ENCODE measurements around the gene GRK7. TPM values are rescaled to one million over a fixed set of nuclear protein-coding genes. Genes with fewer than 3 reads are reported as not detected.
"Not testable (repeated sequence)": the region's sequence is repeated elsewhere in the genome, so short reads cannot be mapped to it uniquely, and the experiment has no call there.

Gene GRK7
- total and polyA plus RNA-seq, 7 donors, result under 0.01 to 0.06 TPM; not detected in 5

DNA sequence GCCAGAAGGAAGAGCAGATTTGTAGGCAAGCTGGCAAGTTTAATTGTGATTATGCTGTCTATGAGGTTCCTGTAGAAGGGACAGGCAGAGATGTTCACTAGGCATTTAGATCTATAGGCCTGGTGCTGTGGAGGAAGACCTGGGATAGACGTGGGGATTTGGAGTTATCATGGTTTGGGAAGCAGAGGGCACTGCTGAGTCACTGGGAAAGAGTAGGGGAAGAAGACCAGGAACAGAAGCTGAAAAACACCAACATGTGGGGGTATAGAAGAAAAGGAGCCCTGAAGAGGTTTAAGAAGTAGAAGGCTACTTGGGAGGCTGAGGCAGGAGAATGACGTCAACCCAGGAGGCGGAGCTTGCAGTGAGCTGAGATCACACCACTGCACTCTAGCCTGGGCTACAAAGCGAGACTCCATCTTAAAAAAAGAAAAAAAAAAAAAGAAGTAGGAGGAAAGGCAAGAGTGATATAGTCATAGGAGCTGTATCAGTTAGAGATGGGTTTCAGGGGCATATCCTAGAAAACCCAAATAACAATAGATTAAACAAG lies 19.3 kb downstream of the GRK7 start:
- no peaks in the 10 kb centered on the region for H3K36me3 ChIP-seq
- intact Hi-C loops (cut with DNase I), result no loop called here
- no peaks in the 10 kb centered on the region for H3K27me3 ChIP-seq
- no peak overlapping the region for H3K4me3 ChIP-seq
- no peaks in the 10 kb centered on the region for H3K9me3 ChIP-seq
- H3K27ac ChIP-seq, result no peak overlapping the region
- DNase-seq, result no peak
- TF ChIP-seq POLR2A (IDR thresholded peaks at IDR 0.05) (no peak), CTCF (IDR thresholded peaks at IDR 0.05) (no peak), EP300 (IDR thresholded peaks at IDR 0.05) (no peak), POLR2AphosphoS5 (IDR thresholded peaks at IDR 0.05) (no peak)
- H3K4me1 ChIP-seq, result no peaks in the 10 kb centered on the region
- 55 to 80% methylated on average over 4 of the region's 4 CpGs for WGBS, 2 donors

- TF ChIP-seq EP300 (IDR thresholded peaks at IDR 0.05), result no peak
- no peak for TF ChIP-seq CTCF (IDR thresholded peaks at IDR 0.05)
- no peak for TF ChIP-seq POLR2AphosphoS5 (IDR thresholded peaks at IDR 0.05)
- TF ChIP-seq POLR2A (IDR thresholded peaks at IDR 0.05), result no peak
- Histone ChIP-seq H3K4me3 (no peak overlapping the region), H3K9me3 (no peaks in the 10 kb centered on the region), H3K4me1 (no peaks in the 10 kb centered on the region), H3K36me3 (no peaks in the 10 kb centered on the region), H3K27me3 (no peaks in the 10 kb centered on the region), H3K27ac (no peak overlapping the region)
- WGBS, 2 donors, result 92% methylated on average over 6 of the region's 6 CpGs
- intact Hi-C loops (cut with DNase I), result no loop called here
- no peak for DNase-seq
Observed at GRCh38 chr3:141783632-141784031, 20.4 kb downstream of the GRK7 start.

DNA sequence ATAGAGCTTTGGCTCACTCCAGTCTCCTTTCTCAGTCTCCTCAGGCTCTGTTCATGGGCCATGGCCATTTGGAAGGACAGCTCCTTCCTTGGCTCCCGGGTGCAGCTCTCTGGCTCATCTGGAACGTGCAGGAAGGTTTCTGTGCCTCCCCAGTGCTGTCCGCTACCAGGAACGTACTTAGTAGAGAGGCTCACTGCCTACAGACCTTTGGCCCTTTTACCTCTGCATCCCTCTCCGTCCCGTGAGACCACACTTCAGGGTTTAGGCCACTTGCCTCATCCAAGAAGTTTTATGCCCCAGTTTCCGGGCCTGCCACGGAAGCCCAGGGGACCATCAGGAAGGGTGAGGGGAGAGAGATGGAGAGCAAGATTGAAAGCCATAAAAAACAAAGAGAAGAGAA lies 20.9 kb downstream of the GRK7 start:
- Histone ChIP-seq H3K36me3 (no peaks in the 10 kb centered on the region), H3K4me3 (no peak overlapping the region), H3K27me3 (no peaks in the 10 kb centered on the region), H3K27ac (no peak overlapping the region), H3K9me3 (no peaks in the 10 kb centered on the region), H3K4me1 (no peaks in the 10 kb centered on the region)
- no peak for DNase-seq
- 90 to 91% methylated on average over 8 of the region's 8 CpGs for WGBS, 2 donors
- TF ChIP-seq EP300 (IDR thresholded peaks at IDR 0.05), result no peak
- no peak for TF ChIP-seq POLR2AphosphoS5 (IDR thresholded peaks at IDR 0.05)
- no peak for TF ChIP-seq POLR2A (IDR thresholded peaks at IDR 0.05)
- TF ChIP-seq CTCF (IDR thresholded peaks at IDR 0.05), result no peak
- intact Hi-C loops (cut with DNase I), result no loop called here

DNA sequence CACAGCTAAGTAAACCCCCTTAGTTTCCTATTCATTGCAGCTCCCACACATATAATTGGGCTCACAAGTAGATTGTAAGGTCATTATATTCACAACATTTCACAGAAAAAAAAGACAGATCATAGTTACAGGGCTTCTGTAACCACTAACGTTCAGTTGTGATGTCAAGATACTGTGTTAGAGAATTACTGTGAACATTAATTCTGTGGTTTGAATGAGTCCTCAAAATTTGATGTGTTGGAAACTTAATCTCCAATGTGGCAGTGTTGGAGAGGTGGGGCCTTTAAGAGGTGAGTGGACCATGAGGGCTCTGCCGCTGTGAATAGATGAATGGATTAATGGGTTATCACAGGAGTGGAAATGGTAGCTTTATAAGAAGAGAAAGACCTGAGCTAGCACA lies 21.3 kb downstream of the GRK7 start:
- H3K4me3 ChIP-seq, result no peak overlapping the region
- no peaks in the 10 kb centered on the region for H3K27me3 ChIP-seq
- H3K4me1 ChIP-seq, result no peaks in the 10 kb centered on the region
- no peaks in the 10 kb centered on the region for H3K36me3 ChIP-seq
- DNase-seq, result no peak
- TF ChIP-seq POLR2A (IDR thresholded peaks at IDR 0.05) (no peak), CTCF (IDR thresholded peaks at IDR 0.05) (no peak), POLR2AphosphoS5 (IDR thresholded peaks at IDR 0.05) (no peak), EP300 (IDR thresholded peaks at IDR 0.05) (no peak)
- intact Hi-C loops (cut with DNase I), result no loop called here
- H3K27ac ChIP-seq, result no peak overlapping the region
- WGBS, 2 donors, result 83 to 84% methylated on average over 2 of the region's 2 CpGs
- H3K9me3 ChIP-seq, result no peaks in the 10 kb centered on the region

GRCh38 chr3:141788149-141788548 lies 24.9 kb downstream of the GRK7 start:
- DNase-seq, result no peak
- no peak overlapping the region for H3K27ac ChIP-seq
- TF ChIP-seq EP300 (IDR thresholded peaks at IDR 0.05), result no peak
- TF ChIP-seq POLR2A (IDR thresholded peaks at IDR 0.05), result no peak
- no peak for TF ChIP-seq POLR2AphosphoS5 (IDR thresholded peaks at IDR 0.05)
- no peak for TF ChIP-seq CTCF (IDR thresholded peaks at IDR 0.05)

GRCh38 chr3:141788750-141789149 lies 25.5 kb downstream of the GRK7 start:
- H3K27ac ChIP-seq; H3K9me3 ChIP-seq; DNase-seq; intact Hi-C loops (cut with DNase I); H3K27me3 ChIP-seq; H3K4me3 ChIP-seq; H3K36me3 ChIP-seq; H3K4me1 ChIP-seq: not testable (repeated sequence)
- WGBS, 2 donors, result 94 to 96% methylated on average over 5 of the region's 5 CpGs

More at GRCh38 chr3:141788149-141788548, 24.9 kb downstream of the GRK7 start:
- Histone ChIP-seq H3K36me3 (no peaks in the 10 kb centered on the region), H3K4me3 (no peak overlapping the region), H3K9me3 (no peaks in the 10 kb centered on the region), H3K4me1 (no peaks in the 10 kb centered on the region), H3K27me3 (no peaks in the 10 kb centered on the region)
- 87 to 90% methylated on average over 4 of the region's 4 CpGs for WGBS, 2 donors
- intact Hi-C loops (cut with DNase I), result no loop called here
